CD4-positive, alpha-beta T cell (primary cell): Measurements from ENCODE around the gene RPGRIP1L. TPM values are rescaled to one million over a fixed set of nuclear protein-coding genes. Genes with fewer than 3 reads are reported as not detected.
A peak's percentile ranks its signal among the peaks of the same experiment; 100 is the strongest.
"Not testable (repeated sequence)": the region's sequence is repeated elsewhere in the genome, so short reads cannot be mapped to it uniquely, and the experiment has no call there.

Experiments
- ATAC-seq: fragments of 200-7000 bp; cut with Tn5 transposase; one replicate; pipeline ENCODE4 v1.10.0; 2022; ENCODE audit warnings: mild to moderate bottlenecking; ENCODE audit not compliant: poor library complexity
- CTCF ChIA-PET: fragments of 350-600 bp; sonication (Branson Sonifier 250); formaldehyde crosslinking; loops from one replicate; lab custom pipeline; 2021; ENCODE audit warnings: antibody characterized with exemption, inconsistent platforms; lab: Charles Lee
- POLR2A ChIA-PET: fragments of 350-600 bp; sonication (Branson Sonifier 250); formaldehyde crosslinking; loops from one replicate; lab custom pipeline; 2021; ENCODE audit warnings: antibody characterized with exemption, inconsistent platforms; lab: Charles Lee
- DNase-seq, 14 experiments: peaks; one replicate each; pipeline ENCODE4 v3.0.0-alpha.2; 2013 to 2020; ENCODE audit warnings: mixed read lengths in 2 of 14
- H3K27ac ChIP-seq, 2 donors: one replicate each; pipeline versions ENCODE4 v1.5.1 to v1.7.0; 2013; ENCODE audit warnings: low read length in 2 of 2, low read depth in 1 of 2, mild to moderate bottlenecking in 1 of 2
- H3K27me3 ChIP-seq, 2 experiments: 1 replicate in 1 of 2; 2 replicates in 1 of 2; pipeline versions ENCODE4 v1.6.1 to v1.7.0; 2013; ENCODE audit warnings: low read length in 2 of 2, control low read depth in 1 of 2, mild to moderate bottlenecking in 1 of 2, moderate library complexity in 1 of 2; ENCODE audit not compliant: insufficient read depth in 2 of 2, control insufficient read depth in 1 of 2
- H3K36me3 ChIP-seq: one replicate; pipeline ENCODE4 v1.6.1; 2013; ENCODE audit warnings: low read length, control low read depth; ENCODE audit not compliant: insufficient read depth
- H3K4me1 ChIP-seq: one replicate; pipeline ENCODE4 v1.6.1; 2013; ENCODE audit warnings: low read length, control low read depth; ENCODE audit not compliant: insufficient read depth
- H3K4me3 ChIP-seq: one replicate; pipeline ENCODE4 v1.5.1; 2013; ENCODE audit warnings: mild to moderate bottlenecking, low read length, moderate library complexity
- H3K9me3 ChIP-seq, 2 experiments: 1 replicate in 1 of 2; 2 replicates in 1 of 2; pipeline versions ENCODE4 v1.6.1 to v1.7.0; 2013; ENCODE audit warnings: low read length in 2 of 2, mild to moderate bottlenecking in 2 of 2, control low read depth in 1 of 2, moderate library complexity in 1 of 2; ENCODE audit not compliant: control insufficient read depth in 1 of 2, insufficient read depth in 1 of 2
- H3K27ac Mint-ChIP-seq: one replicate; pipeline ENCODE4 v1.8.0; 2020; ENCODE audit warnings: mixed read lengths
- H3K27me3 Mint-ChIP-seq: one replicate; pipeline ENCODE4 v1.8.0; 2021; ENCODE audit warnings: mixed read lengths
- H3K36me3 Mint-ChIP-seq: one replicate; pipeline ENCODE4 v1.8.0; 2021; ENCODE audit warnings: low read depth, mixed read lengths
- H3K4me1 Mint-ChIP-seq: one replicate; pipeline ENCODE4 v1.8.0; 2021; ENCODE audit warnings: low read depth, mixed read lengths
- H3K4me3 Mint-ChIP-seq: one replicate; pipeline ENCODE4 v1.8.0; 2020; ENCODE audit warnings: mild to moderate bottlenecking, mixed read lengths
- H3K9me3 Mint-ChIP-seq: one replicate; pipeline ENCODE4 v1.8.0; 2020; ENCODE audit warnings: mixed read lengths
- intact Hi-C, 2 experiments: fragments of 100-400 bp; cut with DNase I in 1 of 2; cut with micrococcal nuclease in 1 of 2; formaldehyde crosslinking; loops; one replicate each; pipeline versions ENCODE4 v1.15.1 to v1.9.0; 2023 to 2025; cut with DNase I, micrococcal nuclease
- total RNA-seq, 174 experiments: library from RNA in 2 of 174; stranded (reverse) in 2 of 174; gene quantifications; one replicate each; pipeline ENCODE4 v1.2.3 and lab custom pipeline; 2021 to 2026
- TF ChIP-seq, protein P1 (sequence below): fragments of 200-600 bp; IDR thresholded peaks from one replicate; pipeline ENCODE4 v1.8.0; 2022; ENCODE audit warnings: antibody characterized with exemption, mild to moderate bottlenecking

The RPGRIP1L gene
- total RNA-seq, 2 experiments from 2014 or later = 2.4 to 2.5 TPM

DNA sequence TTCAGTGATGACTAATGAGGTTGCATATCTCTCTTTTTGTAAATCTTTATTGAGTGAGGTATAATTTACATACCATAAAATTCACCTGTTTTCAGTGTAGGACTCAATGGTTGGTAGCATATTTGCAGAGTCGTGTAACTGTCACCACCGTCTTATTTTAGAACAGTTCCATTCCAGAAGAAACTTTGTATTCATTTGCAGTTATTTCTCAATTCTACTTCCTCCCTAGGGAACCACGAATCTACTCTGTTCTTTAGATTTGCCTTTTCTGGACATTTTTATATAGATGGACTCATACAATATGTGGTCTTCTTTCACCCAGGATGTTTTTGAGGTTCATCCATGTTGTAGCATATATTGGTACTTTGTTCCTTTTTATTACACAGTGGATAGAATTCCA, 4.0 kb upstream of the RPGRIP1L start:
- POLR2A ChIA-PET = no interaction called here
- Histone ChIP-seq H3K4me3 (no peak overlapping the region), H3K36me3 (no peaks in the 10 kb centered on the region), H3K27ac (no peak overlapping the region), H3K9me3 (no peaks in the 10 kb centered on the region), H3K27me3 (no peaks in the 10 kb centered on the region), H3K4me1 (peaks cover 14% of the 10 kb centered on the region)
- CTCF ChIA-PET = interaction anchor here (0.6 kb wide), 1 partner anchor 165 kb away, joined by 3 read pairs; no protein-coding TSS in a partner anchor
- Mint-ChIP-seq H3K9me3 (no peaks in the 10 kb centered on the region), H3K27me3 (no peaks in the 10 kb centered on the region), H3K4me1 (peaks cover 55% of the 10 kb centered on the region), H3K27ac (no peak overlapping the region), H3K36me3 (peaks cover 26% of the 10 kb centered on the region), H3K4me3 (no peak overlapping the region)
- TF ChIP-seq, protein P1, sequence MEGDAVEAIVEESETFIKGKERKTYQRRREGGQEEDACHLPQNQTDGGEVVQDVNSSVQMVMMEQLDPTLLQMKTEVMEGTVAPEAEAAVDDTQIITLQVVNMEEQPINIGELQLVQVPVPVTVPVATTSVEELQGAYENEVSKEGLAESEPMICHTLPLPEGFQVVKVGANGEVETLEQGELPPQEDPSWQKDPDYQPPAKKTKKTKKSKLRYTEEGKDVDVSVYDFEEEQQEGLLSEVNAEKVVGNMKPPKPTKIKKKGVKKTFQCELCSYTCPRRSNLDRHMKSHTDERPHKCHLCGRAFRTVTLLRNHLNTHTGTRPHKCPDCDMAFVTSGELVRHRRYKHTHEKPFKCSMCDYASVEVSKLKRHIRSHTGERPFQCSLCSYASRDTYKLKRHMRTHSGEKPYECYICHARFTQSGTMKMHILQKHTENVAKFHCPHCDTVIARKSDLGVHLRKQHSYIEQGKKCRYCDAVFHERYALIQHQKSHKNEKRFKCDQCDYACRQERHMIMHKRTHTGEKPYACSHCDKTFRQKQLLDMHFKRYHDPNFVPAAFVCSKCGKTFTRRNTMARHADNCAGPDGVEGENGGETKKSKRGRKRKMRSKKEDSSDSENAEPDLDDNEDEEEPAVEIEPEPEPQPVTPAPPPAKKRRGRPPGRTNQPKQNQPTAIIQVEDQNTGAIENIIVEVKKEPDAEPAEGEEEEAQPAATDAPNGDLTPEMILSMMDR = no peak
- DNase-seq (no peak), ATAC-seq (no peak)
- intact Hi-C loops = loop anchor here in 1 of 2 experiments (10.0 kb wide), 2 partner anchors 193 to 253 kb away; no protein-coding TSS in a partner anchor

DNA sequence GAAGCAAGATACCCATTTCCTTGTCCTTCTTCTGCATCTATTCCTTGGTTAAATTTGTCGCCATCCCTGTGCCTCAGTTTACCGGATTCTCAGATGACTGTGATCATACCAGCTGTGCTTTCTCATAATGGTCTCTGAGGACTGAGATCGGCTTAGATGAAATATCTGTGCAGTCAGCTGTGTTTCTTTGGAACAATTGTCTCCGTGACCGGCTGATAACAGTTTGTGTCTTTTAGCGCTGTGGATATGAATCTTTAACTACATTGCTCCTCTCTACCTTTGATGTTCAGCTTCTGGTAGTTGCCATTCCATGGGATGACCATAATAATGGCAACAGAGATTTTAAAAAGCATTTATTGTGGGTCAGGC, 770 bp upstream of the RPGRIP1L start:
- H3K9me3 ChIP-seq = no peaks in the 10 kb centered on the region
- H3K27ac ChIP-seq = peak overlapping the region in 1 of 2 donors; percentile 63
- H3K27me3 ChIP-seq = no peaks in the 10 kb centered on the region
- Mint-ChIP-seq H3K4me3 (peak overlapping the region; percentile 97), H3K4me1 (peaks cover 41% of the 10 kb centered on the region), H3K9me3 (no peaks in the 10 kb centered on the region), H3K36me3 (peaks cover 14% of the 10 kb centered on the region), H3K27ac (peak overlapping the region; percentile 86), H3K27me3 (no peaks in the 10 kb centered on the region)
- no peak for ATAC-seq
- CTCF ChIA-PET = interaction anchor here (0.9 to 3.5 kb wide), 3 partner anchors 14 to 188 kb away, joined by 3 to 8 read pairs (median 5); no protein-coding TSS in a partner anchor
- peak overlapping the region; percentile 87 for H3K4me3 ChIP-seq
- H3K4me1 ChIP-seq = peaks cover 14% of the 10 kb centered on the region
- TF ChIP-seq, protein P1 = no peak
- POLR2A ChIA-PET = interaction anchor here (0.7 to 1.7 kb wide), 8 partner anchors 12 to 246 kb away, joined by 3 to 9 read pairs (median 5); partner anchors contain the start of gene AKTIP
- intact Hi-C loops = loop anchor here (5.0 to 10.0 kb wide), 5 partner anchors 190 to 577 kb away; partner anchors contain the start of gene RBL2 (in 1 of the 2)
- no peaks in the 10 kb centered on the region for H3K36me3 ChIP-seq
- no peak for DNase-seq

DNA sequence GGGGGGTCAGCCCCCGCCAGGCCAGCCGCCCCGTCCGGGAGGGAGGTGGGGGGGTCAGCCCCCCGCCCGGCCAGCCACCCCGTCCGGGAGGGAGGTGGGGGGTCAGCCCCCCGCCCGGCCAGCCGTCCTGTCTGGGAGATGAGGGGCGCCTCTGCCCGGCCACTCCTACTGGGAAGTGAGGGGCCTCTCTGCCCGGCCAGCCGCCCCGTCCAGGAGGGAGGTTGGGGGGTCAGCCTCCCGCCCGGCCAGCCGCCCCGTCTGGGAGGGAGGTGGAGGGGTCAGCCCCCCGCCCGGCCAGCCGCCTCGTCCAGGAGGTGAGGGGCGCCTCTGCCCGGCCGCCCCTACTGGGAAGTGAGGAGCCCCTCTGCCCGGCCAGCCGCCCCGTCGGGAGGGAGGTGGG, 5.4 kb downstream of the RPGRIP1L start:
- H3K36me3 ChIP-seq, H3K27ac ChIP-seq, DNase-seq, H3K4me1 Mint-ChIP-seq, intact Hi-C loops, H3K9me3 ChIP-seq, H3K36me3 Mint-ChIP-seq, H3K27ac Mint-ChIP-seq, H3K27me3 ChIP-seq, CTCF ChIA-PET, H3K4me1 ChIP-seq, H3K27me3 Mint-ChIP-seq, POLR2A ChIA-PET, H3K4me3 ChIP-seq, ATAC-seq, H3K9me3 Mint-ChIP-seq, H3K4me3 Mint-ChIP-seq: not testable (repeated sequence)

DNA sequence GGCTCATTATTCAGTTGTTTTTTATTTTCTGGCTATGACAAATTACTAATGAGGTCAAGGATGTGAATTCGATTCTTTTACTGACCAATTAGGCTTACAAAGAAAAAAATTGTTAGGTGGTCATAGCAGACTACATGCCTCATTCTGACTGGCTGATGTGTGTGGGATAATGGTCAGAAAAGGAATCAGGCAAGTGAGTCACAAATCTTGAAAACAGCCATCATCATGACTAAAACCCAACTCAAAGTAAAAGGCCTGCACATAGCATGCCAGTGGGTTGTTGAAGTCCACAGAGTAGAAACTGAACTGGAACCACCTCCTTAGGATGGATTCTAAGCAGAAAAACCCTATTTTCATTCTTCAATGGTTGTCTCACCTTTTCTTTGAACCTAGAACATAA, 8.6 kb downstream of the RPGRIP1L start:
- ATAC-seq (no peak), DNase-seq (no peak)
- CTCF ChIA-PET = no interaction called here
- Histone ChIP-seq H3K36me3 (no peaks in the 10 kb centered on the region), H3K4me3 (no peak overlapping the region), H3K27ac (no peak overlapping the region), H3K4me1 (no peaks in the 10 kb centered on the region), H3K27me3 (no peaks in the 10 kb centered on the region), H3K9me3 (no peaks in the 10 kb centered on the region)
- no peak overlapping the region for H3K27ac Mint-ChIP-seq
- no peaks in the 10 kb centered on the region for H3K9me3 Mint-ChIP-seq
- intact Hi-C loops = no loop called here
- H3K36me3 Mint-ChIP-seq = peaks cover 5% of the 10 kb centered on the region
- H3K27me3 Mint-ChIP-seq = no peaks in the 10 kb centered on the region
- POLR2A ChIA-PET = no interaction called here
- H3K4me1 Mint-ChIP-seq = no peaks in the 10 kb centered on the region
- no peak overlapping the region for H3K4me3 Mint-ChIP-seq
- TF ChIP-seq, protein P1 = no peak
